ENCODE data around the gene CLSTN2. TPM values are rescaled to one million over a fixed set of nuclear protein-coding genes. Genes with fewer than 3 reads are reported as not detected.

The CLSTN2 gene
- total RNA-seq, 1 experiment from 2014 or later, result not detected

DNA sequence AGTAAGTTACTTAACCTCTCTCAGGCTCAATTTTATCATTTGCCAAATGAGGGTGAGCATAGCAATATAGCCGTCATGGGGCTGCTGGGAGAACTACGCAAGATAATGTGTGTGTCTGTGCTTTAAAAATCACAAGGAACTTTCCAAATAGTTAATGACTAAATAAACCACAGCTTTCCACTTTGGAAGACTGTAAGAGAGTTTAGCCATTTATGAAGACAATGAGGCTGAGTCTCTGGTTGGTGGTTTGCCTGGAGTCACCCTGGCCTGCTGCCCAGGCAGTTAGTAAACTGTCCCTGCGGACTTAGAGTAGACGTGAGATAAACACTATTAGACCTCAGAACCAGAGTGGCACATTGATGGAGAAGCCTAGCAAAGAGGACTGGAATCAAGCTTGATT is 357.7 kb downstream of the CLSTN2 start:
- intact Hi-C loops (cut with micrococcal nuclease; ENCODE audit: unreplicated experiment), result no loop called here
- Histone ChIP-seq H3K9me2 (ENCODE audit: insufficient read depth) (no peaks in the 10 kb centered on the region), H3K79me2 (ENCODE audit: low read depth) (no peaks in the 10 kb centered on the region), H3K36me3 (ENCODE audit: low read depth) (no peaks in the 10 kb centered on the region), H3F3A (ENCODE audit: insufficient read depth, low read depth) (no peaks in the 10 kb centered on the region), H3K9me3 (ENCODE audit: insufficient read depth, low read depth) (no peaks in the 10 kb centered on the region), H3K4me1 (replicated peaks; ENCODE audit: insufficient read depth) (peaks cover 14% of the 10 kb centered on the region; the same call in 1 of the 2 replicates), H3K27me3 (ENCODE audit: insufficient read depth, low read depth) (no peaks in the 10 kb centered on the region), H3K27ac (no peak overlapping the region), H3K4me2 (no peak overlapping the region), H4K20me1 (ENCODE audit: insufficient read depth) (no peaks in the 10 kb centered on the region), H3K4me3 (no peak overlapping the region), H2AFZ (no peak overlapping the region)
- no TSS peak for BruUV-seq (replicated peaks)
- POLR2A ChIA-PET (ENCODE audit: unreplicated experiment), result no interaction called here
- TF ChIP-seq EZH2 (IDR thresholded peaks at IDR 0.05; ENCODE audit: low read depth), result no peak
- TF ChIP-seq, protein P1, sequence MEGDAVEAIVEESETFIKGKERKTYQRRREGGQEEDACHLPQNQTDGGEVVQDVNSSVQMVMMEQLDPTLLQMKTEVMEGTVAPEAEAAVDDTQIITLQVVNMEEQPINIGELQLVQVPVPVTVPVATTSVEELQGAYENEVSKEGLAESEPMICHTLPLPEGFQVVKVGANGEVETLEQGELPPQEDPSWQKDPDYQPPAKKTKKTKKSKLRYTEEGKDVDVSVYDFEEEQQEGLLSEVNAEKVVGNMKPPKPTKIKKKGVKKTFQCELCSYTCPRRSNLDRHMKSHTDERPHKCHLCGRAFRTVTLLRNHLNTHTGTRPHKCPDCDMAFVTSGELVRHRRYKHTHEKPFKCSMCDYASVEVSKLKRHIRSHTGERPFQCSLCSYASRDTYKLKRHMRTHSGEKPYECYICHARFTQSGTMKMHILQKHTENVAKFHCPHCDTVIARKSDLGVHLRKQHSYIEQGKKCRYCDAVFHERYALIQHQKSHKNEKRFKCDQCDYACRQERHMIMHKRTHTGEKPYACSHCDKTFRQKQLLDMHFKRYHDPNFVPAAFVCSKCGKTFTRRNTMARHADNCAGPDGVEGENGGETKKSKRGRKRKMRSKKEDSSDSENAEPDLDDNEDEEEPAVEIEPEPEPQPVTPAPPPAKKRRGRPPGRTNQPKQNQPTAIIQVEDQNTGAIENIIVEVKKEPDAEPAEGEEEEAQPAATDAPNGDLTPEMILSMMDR (conservative IDR thresholded peaks at IDR 0.05), result no peak
- DNase-seq, result no peak
- CTCF ChIA-PET, result no interaction called here

DNA sequence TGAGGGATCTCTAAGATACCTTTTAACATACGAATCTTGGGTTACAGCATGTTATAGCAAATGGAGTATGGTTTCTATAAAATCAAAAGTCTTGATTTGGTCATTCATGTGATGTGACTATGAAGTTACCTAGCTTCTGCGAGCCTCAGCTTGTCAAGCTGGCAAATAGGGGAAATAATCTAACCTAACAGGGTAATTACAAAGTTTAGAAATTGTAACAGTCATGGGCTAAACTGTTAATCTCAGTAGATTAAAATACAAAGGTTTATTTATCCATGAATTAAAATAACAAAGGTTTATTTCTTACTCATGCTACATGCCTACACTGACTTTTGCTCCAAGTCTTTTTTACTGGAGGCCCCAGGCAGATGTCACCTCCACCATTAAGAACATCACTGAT is 359.1 kb downstream of the CLSTN2 start:
- Histone ChIP-seq H4K20me1 (ENCODE audit: insufficient read depth) (no peaks in the 10 kb centered on the region), H3K4me1 (replicated peaks; ENCODE audit: insufficient read depth) (peaks cover 14% of the 10 kb centered on the region; the same call in 1 of the 2 replicates), H3K9me2 (ENCODE audit: insufficient read depth) (no peaks in the 10 kb centered on the region), H3K9me3 (ENCODE audit: insufficient read depth, low read depth) (no peaks in the 10 kb centered on the region), H3F3A (ENCODE audit: insufficient read depth, low read depth) (no peaks in the 10 kb centered on the region), H2AFZ (no peak overlapping the region), H3K79me2 (ENCODE audit: low read depth) (no peaks in the 10 kb centered on the region), H3K27me3 (ENCODE audit: insufficient read depth, low read depth) (no peaks in the 10 kb centered on the region), H3K4me2 (no peak overlapping the region), H3K36me3 (ENCODE audit: low read depth) (no peaks in the 10 kb centered on the region), H3K4me3 (no peak overlapping the region), H3K27ac (no peak overlapping the region)
- BruUV-seq (replicated peaks), result no TSS peak
- intact Hi-C loops (cut with micrococcal nuclease; ENCODE audit: unreplicated experiment), result no loop called here
- POLR2A ChIA-PET (ENCODE audit: unreplicated experiment), result no interaction called here
- no peak for TF ChIP-seq EZH2 (IDR thresholded peaks at IDR 0.05; ENCODE audit: low read depth)
- TF ChIP-seq, protein P1 (conservative IDR thresholded peaks at IDR 0.05), result no peak
- CTCF ChIA-PET, result no interaction called here
- DNase-seq, result no peak

DNA sequence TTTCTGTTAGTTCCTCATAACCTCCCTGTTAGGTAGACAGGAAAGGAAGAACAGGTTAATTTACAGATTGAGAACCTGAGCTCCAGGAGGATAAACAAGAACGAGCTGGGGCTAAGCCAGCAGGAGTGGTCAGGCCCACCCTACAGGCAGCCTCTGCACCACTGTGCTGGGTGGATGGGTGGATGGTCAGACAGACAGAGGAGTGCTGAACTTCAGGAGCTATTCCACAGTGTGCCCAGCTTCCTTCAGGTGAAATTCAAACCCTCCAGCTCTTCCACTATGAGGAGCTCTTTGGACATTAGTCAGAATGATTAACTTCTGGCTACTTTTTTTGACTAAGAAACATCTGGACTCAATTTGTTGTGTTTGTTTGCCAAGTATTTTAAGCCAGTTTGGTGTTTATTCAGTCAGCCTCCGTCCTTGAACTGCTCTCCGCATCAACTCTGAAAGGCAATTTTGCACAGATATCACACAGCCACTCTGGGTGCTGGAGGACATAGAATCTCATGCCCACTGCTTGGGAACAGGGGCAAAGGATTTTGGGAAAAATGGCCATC is 361.9 kb downstream of the CLSTN2 start:
- no TSS peak for BruUV-seq (replicated peaks)
- Histone ChIP-seq H4K20me1 (ENCODE audit: insufficient read depth) (no peaks in the 10 kb centered on the region), H2AFZ (no peak overlapping the region), H3K27ac (no peak overlapping the region), H3K36me3 (ENCODE audit: low read depth) (no peaks in the 10 kb centered on the region), H3F3A (ENCODE audit: insufficient read depth, low read depth) (no peaks in the 10 kb centered on the region), H3K4me2 (no peak overlapping the region), H3K4me3 (no peak overlapping the region), H3K9me2 (ENCODE audit: insufficient read depth) (no peaks in the 10 kb centered on the region), H3K9me3 (ENCODE audit: insufficient read depth, low read depth) (no peaks in the 10 kb centered on the region), H3K4me1 (replicated peaks; ENCODE audit: insufficient read depth) (no peaks in the 10 kb centered on the region), H3K79me2 (ENCODE audit: low read depth) (no peaks in the 10 kb centered on the region), H3K27me3 (ENCODE audit: insufficient read depth, low read depth) (no peaks in the 10 kb centered on the region)
- DNase-seq, result no peak
- no peak for TF ChIP-seq EZH2 (IDR thresholded peaks at IDR 0.05; ENCODE audit: low read depth)
- TF ChIP-seq, protein P1 (conservative IDR thresholded peaks at IDR 0.05), result no peak
- ChIA-PET POLR2A (ENCODE audit: unreplicated experiment) (no interaction called here), CTCF (no interaction called here)
- intact Hi-C loops (cut with micrococcal nuclease; ENCODE audit: unreplicated experiment), result no loop called here

Data from PC-9 (cell line).